Uterus (tissue), 4 donors: Measurements from ENCODE around the gene KSR2. TPM values are rescaled to one million over a fixed set of nuclear protein-coding genes. Genes with fewer than 3 reads are reported as not detected.

Experiments used
- DNase-seq, 2 donors: peaks; one replicate each; pipeline ENCODE4 v3.0.0-alpha.2; 2019 to 2020
- H3K27ac ChIP-seq, 2 donors: fragments of 200-600 bp; sonication (generic); 1 replicate in 1 of 2; 2 replicates in 1 of 2; pipeline ENCODE4 v1.5.1; 2016 to 2018
- H3K27me3 ChIP-seq, 2 donors: fragments of 200-600 bp; sonication (generic); one replicate each; pipeline ENCODE4 v1.5.1; 2018 to 2019; ENCODE audit warnings: control low read depth in 1 of 2
- H3K36me3 ChIP-seq, 2 donors: fragments of 200-600 bp; sonication (generic); one replicate each; pipeline ENCODE4 v1.5.1; 2019; ENCODE audit warnings: control low read depth in 1 of 2
- H3K4me1 ChIP-seq, 2 donors: fragments of 200-600 bp; sonication (generic); one replicate each; pipeline ENCODE4 v1.5.1; 2018 to 2019; ENCODE audit warnings: control low read depth in 1 of 2
- H3K4me3 ChIP-seq, 2 donors: fragments of 200-600 bp; sonication (generic); 1 replicate in 1 of 2; 2 replicates in 1 of 2; pipeline ENCODE4 v1.5.1; 2018 to 2019; ENCODE audit warnings: mild to moderate bottlenecking in 1 of 2
- H3K9me3 ChIP-seq, 2 donors: fragments of 200-600 bp; sonication (generic); one replicate each; pipeline ENCODE4 v1.5.1; 2019; ENCODE audit warnings: control low read depth in 1 of 2
- POLR2A ChIP-seq, 2 donors: fragments of 450-650 bp; IDR thresholded peaks; one replicate each; pipeline ENCODE4 v1.6.1; 2016; ENCODE audit warnings: antibody characterized with exemption in 2 of 2, mild to moderate bottlenecking in 1 of 2, moderate library complexity in 1 of 2
- intact Hi-C: fragments of 100-400 bp; cut with DNase I; formaldehyde crosslinking; loops from one replicate; pipeline ENCODE4 v1.15.1; 2023; ENCODE audit warnings: low total_unique reads
- total RNA-seq, 4 donors: library from RNA; depleted of rRNA in 3 of 4; stranded (reverse); fragments of >200 nt in 3 of 4; gene quantifications; one replicate each; pipeline versions ENCODE4 v1.1.0 to v1.2.4, GENCODE V29; 2014 to 2023
- TF ChIP-seq, protein P1 (sequence below), 4 experiments: fragments of 200-600 bp in 2 of 4; fragments of 450-650 bp in 2 of 4; sonication (generic) in 2 of 4; IDR thresholded peaks; one replicate each; pipeline ENCODE4 v1.5.1; 2016 to 2019; ENCODE audit warnings: antibody characterized with exemption in 4 of 4, mild to moderate bottlenecking in 2 of 4, moderate library complexity in 1 of 4
- donor health status: DM: yes; HTN: yes; CAD: no.

KSR2 gene
- total RNA-seq, 4 donors from 2014 or later, result 0.03 to 0.28 TPM; not detected in 2

DNA sequence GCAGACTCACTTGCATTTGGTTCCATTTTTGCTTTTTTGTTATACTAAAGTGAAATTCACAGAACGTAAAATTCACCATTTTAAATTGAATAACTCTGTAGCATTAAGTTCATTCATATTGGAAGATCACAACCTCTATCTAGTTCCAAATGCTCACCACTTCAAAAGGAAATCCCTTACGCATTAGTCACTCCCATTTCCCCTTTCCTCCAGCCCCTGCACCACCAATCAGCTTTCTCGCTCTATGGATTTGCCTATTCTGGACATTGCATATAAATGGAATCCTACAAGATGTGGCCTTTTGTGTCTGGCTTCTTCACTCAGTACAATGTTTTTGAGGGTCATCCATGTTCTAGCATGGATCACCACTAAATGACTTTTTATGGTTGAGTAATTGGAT is 294.5 kb downstream of the KSR2 start:
- DNase-seq, result no peak
- TF ChIP-seq POLR2A (IDR thresholded peaks at IDR 0.05), result no peak
- TF ChIP-seq, protein P1, sequence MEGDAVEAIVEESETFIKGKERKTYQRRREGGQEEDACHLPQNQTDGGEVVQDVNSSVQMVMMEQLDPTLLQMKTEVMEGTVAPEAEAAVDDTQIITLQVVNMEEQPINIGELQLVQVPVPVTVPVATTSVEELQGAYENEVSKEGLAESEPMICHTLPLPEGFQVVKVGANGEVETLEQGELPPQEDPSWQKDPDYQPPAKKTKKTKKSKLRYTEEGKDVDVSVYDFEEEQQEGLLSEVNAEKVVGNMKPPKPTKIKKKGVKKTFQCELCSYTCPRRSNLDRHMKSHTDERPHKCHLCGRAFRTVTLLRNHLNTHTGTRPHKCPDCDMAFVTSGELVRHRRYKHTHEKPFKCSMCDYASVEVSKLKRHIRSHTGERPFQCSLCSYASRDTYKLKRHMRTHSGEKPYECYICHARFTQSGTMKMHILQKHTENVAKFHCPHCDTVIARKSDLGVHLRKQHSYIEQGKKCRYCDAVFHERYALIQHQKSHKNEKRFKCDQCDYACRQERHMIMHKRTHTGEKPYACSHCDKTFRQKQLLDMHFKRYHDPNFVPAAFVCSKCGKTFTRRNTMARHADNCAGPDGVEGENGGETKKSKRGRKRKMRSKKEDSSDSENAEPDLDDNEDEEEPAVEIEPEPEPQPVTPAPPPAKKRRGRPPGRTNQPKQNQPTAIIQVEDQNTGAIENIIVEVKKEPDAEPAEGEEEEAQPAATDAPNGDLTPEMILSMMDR (IDR thresholded peaks at IDR 0.05), result no peak
- Histone ChIP-seq H3K4me3 (no peak overlapping the region), H3K27me3 (no peaks in the 10 kb centered on the region), H3K27ac (no peak overlapping the region), H3K4me1 (no peaks in the 10 kb centered on the region), H3K9me3 (no peaks in the 10 kb centered on the region), H3K36me3 (no peaks in the 10 kb centered on the region)
- intact Hi-C loops, result no loop called here

DNA sequence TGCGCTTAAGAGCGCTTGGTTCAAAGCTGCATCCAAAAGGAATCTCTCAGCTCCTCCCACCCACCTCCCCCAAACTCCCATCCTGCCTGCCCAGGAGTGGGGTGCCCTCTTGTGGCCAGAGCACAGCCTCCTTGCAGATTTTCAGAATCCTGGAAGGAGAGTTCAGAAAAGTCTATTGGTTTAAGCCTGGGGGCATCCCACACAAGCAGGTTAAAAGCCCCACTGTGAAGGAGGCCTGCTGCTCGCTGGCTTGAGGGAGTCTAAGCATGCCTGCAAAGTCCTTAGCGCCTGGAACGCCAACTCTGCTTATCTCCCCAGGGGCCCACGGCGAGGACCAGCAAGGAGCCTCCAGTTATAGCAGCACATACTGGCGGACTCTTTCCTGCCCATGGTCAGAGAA is 297.1 kb downstream of the KSR2 start:
- no peaks in the 10 kb centered on the region for H3K9me3 ChIP-seq
- intact Hi-C loops, result no loop called here
- no peak for DNase-seq
- H3K27ac ChIP-seq, result no peak overlapping the region
- H3K27me3 ChIP-seq, result no peaks in the 10 kb centered on the region
- no peaks in the 10 kb centered on the region for H3K4me1 ChIP-seq
- no peak for TF ChIP-seq POLR2A (IDR thresholded peaks at IDR 0.05)
- TF ChIP-seq, protein P1 (IDR thresholded peaks at IDR 0.05), result no peak
- no peaks in the 10 kb centered on the region for H3K36me3 ChIP-seq
- no peak overlapping the region for H3K4me3 ChIP-seq

DNA sequence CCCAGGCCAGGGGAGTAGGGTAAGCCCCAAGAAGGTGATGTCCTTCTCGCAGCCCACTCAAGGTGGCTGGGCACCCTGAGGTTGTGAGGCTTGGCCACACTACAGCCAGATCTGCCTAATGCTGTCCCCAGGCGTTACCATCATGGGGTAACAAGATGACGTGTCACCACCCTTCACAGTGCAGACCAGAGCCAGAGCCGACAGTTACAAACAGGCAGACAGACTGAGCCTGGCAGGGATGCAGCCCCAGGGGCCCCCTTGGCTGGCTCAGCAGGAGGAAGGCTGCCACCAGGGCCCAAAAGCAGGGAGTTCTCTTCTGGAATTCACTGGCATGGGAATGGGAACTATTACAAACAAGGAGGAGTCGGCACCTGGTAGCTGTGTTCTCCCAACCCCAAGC is 304.6 kb downstream of the KSR2 start:
- no peak overlapping the region for H3K4me3 ChIP-seq
- no peaks in the 10 kb centered on the region for H3K4me1 ChIP-seq

DNA sequence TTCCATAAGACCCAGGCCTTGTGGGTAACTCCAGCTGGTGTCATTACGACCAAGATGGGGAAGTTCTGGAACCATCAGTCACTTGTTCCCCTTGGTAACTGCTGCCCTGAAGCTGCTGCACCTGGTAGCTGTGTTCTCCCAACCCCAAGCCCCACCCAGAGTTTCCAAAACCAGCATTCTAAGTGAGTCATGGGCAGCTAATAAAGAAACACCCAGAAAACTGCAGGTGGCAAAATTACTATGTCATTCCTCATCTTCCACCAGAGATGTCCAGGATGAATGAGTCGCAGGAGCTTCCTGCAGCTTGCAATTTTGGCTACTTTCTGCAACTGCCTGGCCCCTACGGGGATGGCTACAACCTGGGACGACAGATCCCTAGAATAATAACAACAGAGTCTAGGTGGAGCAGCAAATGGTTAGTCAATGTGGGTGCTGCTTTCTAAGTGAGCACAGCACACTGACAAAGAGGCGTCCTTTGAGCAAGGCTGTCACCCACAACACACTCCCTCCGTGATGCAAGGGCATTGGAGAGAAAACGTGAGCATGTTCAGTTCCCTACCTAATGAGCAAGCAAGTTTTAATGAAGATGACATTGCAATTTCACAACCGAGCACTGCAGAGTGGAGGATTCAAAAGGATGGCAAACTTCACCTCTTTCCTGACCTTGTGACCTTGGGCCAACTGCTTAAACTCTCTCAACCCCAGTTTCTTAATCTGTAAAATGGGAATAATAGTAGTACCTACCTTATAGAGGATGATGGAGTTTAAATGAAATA is 306.0 kb downstream of the KSR2 start:
- TF ChIP-seq POLR2A (IDR thresholded peaks at IDR 0.05), result no peak
- Histone ChIP-seq H3K4me1 (no peaks in the 10 kb centered on the region), H3K9me3 (no peaks in the 10 kb centered on the region), H3K27me3 (no peaks in the 10 kb centered on the region), H3K4me3 (no peak overlapping the region), H3K27ac (no peak overlapping the region), H3K36me3 (no peaks in the 10 kb centered on the region)
- intact Hi-C loops, result no loop called here
- no peak for DNase-seq

More for the DNA sequence above, 304.6 kb downstream of the KSR2 start:
- H3K27ac ChIP-seq, result no peak overlapping the region
- intact Hi-C loops, result no loop called here
- no peaks in the 10 kb centered on the region for H3K36me3 ChIP-seq
- no peak for DNase-seq
- no peaks in the 10 kb centered on the region for H3K27me3 ChIP-seq
- no peak for TF ChIP-seq POLR2A (IDR thresholded peaks at IDR 0.05)
- no peaks in the 10 kb centered on the region for H3K9me3 ChIP-seq

DNA sequence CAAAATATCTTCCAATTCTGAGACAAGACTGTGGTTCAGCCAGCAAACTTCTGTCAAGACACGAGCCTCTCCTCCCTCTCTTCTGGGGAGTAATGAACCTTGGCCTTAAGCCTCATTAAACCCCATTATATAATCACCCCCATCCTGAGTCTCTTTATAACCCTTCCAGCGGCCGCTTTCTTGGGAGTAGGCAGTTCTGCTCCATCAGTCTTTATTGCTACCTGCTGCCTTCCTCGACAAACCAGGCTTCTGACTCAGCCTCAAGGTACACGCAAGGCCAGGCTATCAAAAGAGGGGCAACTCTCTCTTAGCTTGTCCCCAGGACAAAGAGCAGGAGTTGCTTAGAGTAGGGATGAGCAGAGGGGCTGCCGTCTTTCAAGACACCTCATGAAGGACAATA is 306.6 kb downstream of the KSR2 start:
- TF ChIP-seq, protein P1 (IDR thresholded peaks at IDR 0.05), result no peak
- no peak for TF ChIP-seq POLR2A (IDR thresholded peaks at IDR 0.05)
- Histone ChIP-seq H3K27ac (no peak overlapping the region), H3K27me3 (no peaks in the 10 kb centered on the region), H3K4me3 (no peak overlapping the region), H3K36me3 (no peaks in the 10 kb centered on the region), H3K4me1 (no peaks in the 10 kb centered on the region), H3K9me3 (no peaks in the 10 kb centered on the region)
- DNase-seq, result no peak
- intact Hi-C loops, result no loop called here

DNA sequence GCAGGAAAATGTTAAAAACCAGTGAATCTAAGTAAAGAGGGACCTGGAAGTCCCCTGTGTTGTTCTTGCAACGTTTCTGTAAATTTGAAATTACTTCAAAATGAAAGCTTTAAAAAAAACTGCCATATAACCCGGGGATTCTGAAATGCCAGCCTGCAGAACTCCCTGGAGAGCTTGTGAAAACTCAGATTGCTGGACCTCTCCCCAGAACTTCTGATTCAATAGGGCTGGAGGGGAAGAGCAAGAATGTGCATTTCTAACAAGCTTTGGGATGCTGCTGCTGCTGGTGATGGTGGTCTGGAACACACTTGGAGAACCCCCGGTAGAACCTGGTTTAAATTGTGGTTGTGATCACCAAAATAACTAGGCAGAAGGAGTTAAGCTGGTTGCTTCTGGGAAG is 307.3 kb downstream of the KSR2 start:
- Histone ChIP-seq H3K4me3 (no peak overlapping the region), H3K4me1 (no peaks in the 10 kb centered on the region), H3K36me3 (no peaks in the 10 kb centered on the region), H3K27me3 (no peaks in the 10 kb centered on the region), H3K27ac (no peak overlapping the region), H3K9me3 (no peaks in the 10 kb centered on the region)
- DNase-seq, result no peak
- intact Hi-C loops, result no loop called here
- TF ChIP-seq, protein P1 (IDR thresholded peaks at IDR 0.05), result no peak
- no peak for TF ChIP-seq POLR2A (IDR thresholded peaks at IDR 0.05)
